Placental pericyte (primary cell): Measurements from ENCODE around the gene JRKL. TPM values are rescaled to one million over a fixed set of nuclear protein-coding genes. Genes with fewer than 3 reads are reported as not detected.

Experiments
- small RNA-seq: library from RNA; depleted of rRNA; stranded (forward); fragments of <200 nt; gene quantifications from one replicate; pipeline ENCODE3, GENCODE V24; 2012; ENCODE audit warnings: low replicate concordance
- total RNA-seq: library from RNA; depleted of rRNA; stranded (reverse); fragments of >200 nt; gene quantifications from 2 replicates; pipeline ENCODE4 v1.2.3, GENCODE V29; 2012

Gene JRKL
- 7.2 and 10.0 TPM in 2 replicates for total RNA-seq

DNA sequence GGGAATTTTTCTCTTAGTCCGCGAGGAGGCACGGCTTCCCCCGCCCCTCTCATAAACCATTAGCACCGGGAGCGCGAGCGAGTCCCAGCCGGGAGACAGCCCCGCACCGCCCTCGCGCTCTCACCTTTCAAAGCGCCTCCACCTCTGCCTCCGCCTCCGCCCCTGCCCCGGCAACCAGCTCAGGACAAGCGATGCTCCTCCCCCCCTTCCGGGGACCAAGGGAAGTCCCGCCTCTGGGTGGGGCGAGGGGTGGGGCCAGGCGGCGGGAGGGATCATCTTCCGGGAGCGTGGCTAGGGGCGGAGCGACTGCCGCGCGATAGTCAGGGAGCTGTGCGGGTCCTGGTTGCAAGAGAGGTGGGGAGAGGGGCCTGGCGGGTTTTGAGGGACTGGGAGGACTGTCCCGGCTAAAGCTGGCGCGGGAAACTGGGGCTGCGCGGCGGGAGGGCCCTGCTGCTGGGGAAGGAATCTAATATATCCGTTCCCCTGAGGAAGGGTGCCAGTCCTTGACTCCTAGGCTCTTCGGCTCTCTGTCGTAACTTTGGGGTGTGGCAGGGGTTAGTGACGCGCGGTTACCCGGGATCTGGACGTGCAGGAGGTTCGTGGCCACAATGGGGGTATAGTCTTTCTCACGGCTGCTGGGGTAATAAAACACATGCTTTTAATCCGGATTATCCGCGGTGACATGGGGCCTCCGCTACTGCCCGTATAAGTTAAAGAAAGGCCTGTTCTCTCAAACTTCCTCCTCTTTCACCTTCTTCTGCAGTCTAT, at the start of gene JRKL, which contains the start of gene CCDC82:
Gene JRKL (plus strand): TSS at position 294 of the 768 bp plus-strand sequence. CDS start 637 bp downstream, outside the sequence.
Gene CCDC82 (minus strand): TSS at position 193 of the 768 bp plus-strand sequence. CDS start 5,165 bp downstream, outside the sequence.

DNA sequence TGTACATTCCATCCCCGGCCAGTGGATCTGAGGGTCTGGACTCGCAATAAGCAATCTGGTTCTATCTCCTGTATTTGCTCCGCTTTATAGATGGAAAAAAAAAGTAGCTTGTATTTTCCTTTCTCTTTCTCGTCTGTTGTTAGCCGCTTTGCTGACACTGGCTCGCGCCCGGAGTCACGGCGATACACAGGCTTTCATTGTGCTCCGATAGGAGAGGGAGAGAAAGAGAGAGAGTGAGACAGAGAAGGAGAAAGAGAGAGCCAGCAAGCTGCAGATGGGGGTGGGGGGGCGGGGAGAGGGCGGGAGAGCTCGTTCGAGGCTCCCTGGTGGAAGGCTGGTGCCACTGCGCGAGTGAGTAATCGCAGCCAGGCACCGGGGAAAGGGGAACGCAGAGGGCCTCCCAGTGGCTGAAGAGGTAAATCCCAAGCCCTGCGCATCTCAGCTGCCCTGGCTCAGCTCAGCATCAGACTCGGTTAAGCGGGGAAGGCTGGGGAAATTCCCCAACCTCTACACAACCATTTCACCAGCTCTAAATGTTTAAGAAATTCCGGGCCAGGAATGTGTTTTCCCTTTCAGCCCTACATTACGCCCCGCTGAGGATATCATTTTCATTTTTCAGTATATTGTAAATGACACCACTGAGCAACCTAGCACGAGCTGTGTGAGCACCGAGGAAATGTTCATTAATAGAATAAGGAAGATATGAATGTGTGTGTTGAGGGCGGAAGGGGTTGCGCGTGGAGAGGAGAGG, 46.7 kb upstream of the JRKL start, which contains the start of gene MAML2:
Gene MAML2 (minus strand): TSS at position 235 of the 751 bp plus-strand sequence. CDS start 1,300 bp downstream, outside the sequence.

Small RNA genes within 50 kb of the gene (small RNA-seq; reads per million reads assigned to genes)
- not detected for gene MIR1260B

Other genes starting within 250 kb of the JRKL start
- gene MAML2, start 46.8 kb upstream of the JRKL start, total RNA-seq: 19.5 and 27.9 TPM in 2 replicates
- 18.8 and 25.6 TPM in 2 replicates for gene CCDC82, start 101 bp upstream of the JRKL start, total RNA-seq